ENCODE measurements around the gene EN1. TPM values are rescaled to one million over a fixed set of nuclear protein-coding genes. Genes with fewer than 3 reads are reported as not detected.

Gene EN1
- total and polyA plus RNA-seq, 2 of the 13 experiments (the other 11 are each of a cell fraction or from before 2014, with no cell fraction given): not detected

DNA sequence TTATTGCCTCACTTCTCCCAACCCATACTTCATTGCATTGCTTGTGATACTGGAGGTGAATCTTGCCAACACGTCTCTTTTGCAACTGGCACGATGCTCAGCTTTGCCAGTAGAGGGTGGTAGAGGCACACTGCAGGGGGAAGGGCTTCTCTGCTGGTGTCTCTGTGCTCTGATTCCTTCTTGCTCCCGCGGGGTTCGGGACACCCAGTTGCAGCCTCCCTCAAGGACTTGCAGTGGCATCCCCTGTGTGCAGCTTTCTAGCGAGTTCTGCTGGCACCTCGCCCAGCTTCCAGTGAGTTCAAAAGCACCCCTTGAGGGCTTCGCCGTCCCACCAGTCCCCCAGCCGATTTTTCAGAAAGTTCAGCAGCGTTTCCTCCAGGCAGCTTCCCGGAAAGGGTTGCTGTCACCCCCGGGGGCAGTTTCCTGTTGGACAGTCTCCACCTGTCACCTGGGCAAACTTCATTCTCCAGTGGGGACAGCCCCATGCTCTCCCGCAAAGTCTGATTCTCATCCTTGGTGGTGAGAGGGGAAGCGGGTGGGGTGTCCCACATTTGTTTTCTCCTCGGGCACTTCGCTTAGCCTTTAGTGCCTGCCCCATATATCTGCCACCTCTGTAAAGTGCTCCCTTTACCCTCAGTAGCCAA, 35.4 kb upstream of the EN1 start (continued):
- TF ChIP-seq EP300 (IDR thresholded peaks at IDR 0.05; ENCODE audit: low read depth in 2 of 2, low read length in 2 of 2): no peak
- TF ChIP-seq EP300 (CRISPR knock-in tag; IDR thresholded peaks at IDR 0.05; ENCODE audit: borderline replicate concordance): no peak
- no peak for TF ChIP-seq ZNF256 (CRISPR knock-in tag; conservative IDR thresholded peaks at IDR 0.05)
- TF ChIP-seq ZNF598 (CRISPR knock-in tag; IDR thresholded peaks at IDR 0.05; ENCODE audit: borderline replicate concordance): 0 out of 2 replicates have a peak, but pooled peaks have one; percentile 26
- TF ChIP-seq FOSL2 (CRISPR knock-in tag; IDR thresholded peaks at IDR 0.05): no peak
- TF ChIP-seq TGIF2 (CRISPR knock-in tag; IDR thresholded peaks at IDR 0.05): 0 out of 2 replicates have a peak, but pooled peaks have one; percentile 43
- no peak for TF ChIP-seq SP4 (CRISPR knock-in tag; IDR thresholded peaks at IDR 0.05)

DNA sequence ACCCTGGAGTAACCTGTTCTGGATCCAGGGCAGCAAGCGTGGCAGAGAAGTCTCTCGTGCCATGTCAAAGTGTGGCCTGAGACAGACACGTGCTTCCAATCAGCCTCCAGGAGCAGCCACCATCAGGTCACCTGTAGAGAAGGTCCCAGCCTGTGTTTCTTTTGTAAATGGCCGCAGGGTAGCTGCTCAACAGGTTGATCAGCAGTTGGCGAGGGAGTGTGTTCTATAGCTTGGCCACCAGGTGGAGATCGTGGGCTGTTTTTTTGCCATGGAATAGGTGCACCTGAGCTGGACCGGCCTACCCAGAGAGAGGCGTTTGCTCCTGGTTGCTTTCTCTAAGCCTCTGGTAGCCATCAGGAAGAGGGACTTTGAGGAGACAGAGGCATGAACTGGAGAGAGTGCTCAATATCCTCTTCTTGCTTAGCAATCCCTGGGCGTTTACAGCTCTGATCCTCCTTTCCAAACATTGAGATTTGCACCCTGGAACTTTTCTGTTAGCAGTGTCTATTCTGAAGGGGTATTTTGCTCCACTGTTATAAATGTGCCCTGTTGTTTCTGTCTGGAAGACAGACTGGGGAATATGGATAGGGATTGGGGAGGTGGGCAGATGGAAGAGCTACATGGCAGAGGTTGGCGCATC, 34.2 kb upstream of the EN1 start:
- peak; percentile 98 for ATAC-seq
- ChIA-PET POLR2A (no interaction called here), CTCF (ENCODE audit: low intra/inter-chr PET ratio, low total read pairs) (interaction anchor here (1.0 to 2.6 kb wide), 4 partner anchors 245 to 429 kb away, joined by 3 to 14 read pairs (median 6); no protein-coding TSS in a partner anchor)
- Histone ChIP-seq H3K27me3 (ENCODE audit: control insufficient read depth in 1 of 2, insufficient read depth in 2 of 2, low read length in 2 of 2) (no peaks in the 10 kb centered on the region), H3K79me2 (ENCODE audit: insufficient read depth, low read length) (no peaks in the 10 kb centered on the region), H3K9me3 (ENCODE audit: low read length) (no peaks in the 10 kb centered on the region), H2AFZ (ENCODE audit: low read length) (no peak overlapping the region), H3K4me1 (ENCODE audit: insufficient read depth, low read length) (0 out of 2 replicates have a peak, but pooled peaks cover 4% of the 10 kb centered on the region), H3K4me2 (ENCODE audit: low read depth, low read length) (no peak overlapping the region), H4K20me1 (ENCODE audit: insufficient read depth, low read length) (no peaks in the 10 kb centered on the region), H3K9ac (ENCODE audit: insufficient read depth, low read depth, low read length) (no peak overlapping the region), H3K27ac (ENCODE audit: extremely low read length, insufficient read depth, low read length) (no peak overlapping the region), H3K36me3 (replicated peaks in 1 of 2; ENCODE audit: control insufficient read depth in 1 of 2, insufficient read depth in 2 of 2, low read length in 2 of 2) (no peaks in the 10 kb centered on the region), H3K4me3 (replicated peaks in 1 of 3; ENCODE audit: insufficient read depth in 1 of 3, low read depth in 2 of 3, low read length in 3 of 3) (no peak overlapping the region)
- intact Hi-C loops (cut with micrococcal nuclease; ENCODE audit: unreplicated experiment): loop anchor here (1.0 kb wide), 4 partner anchors 127 to 410 kb away; no protein-coding TSS in a partner anchor
- DNase-seq (ENCODE audit: low spot score): peak; percentile 62
- BruUV-seq (replicated peaks): no TSS peak
- 8% methylated on average over 10 of the region's 10 CpGs for WGBS (ENCODE audit: low lambda C conversion rate)
- peak; percentile 82 for FAIRE-seq
- in situ Hi-C loops (cut with HindIII; ENCODE audit: extremely low pct_ligation_motif_present, low pct_unique_long_range_greater_than_20kb): loop anchor here (5.0 to 10.0 kb wide), 2 partner anchors 296 to 433 kb away; no protein-coding TSS in a partner anchor
- TF ChIP-seq MTA1 (CRISPR knock-in tag; IDR thresholded peaks at IDR 0.05; ENCODE audit: borderline replicate concordance) (no peak), NR2F6 (IDR thresholded peaks at IDR 0.05) (no peak), NR2F6 (CRISPR knock-in tag; IDR thresholded peaks at IDR 0.05) (no peak), ZFP41 (CRISPR knock-in tag; IDR thresholded peaks at IDR 0.05; ENCODE audit: borderline replicate concordance) (no peak; the same call in 1 of the 2 replicates), ZFP90 (CRISPR knock-in tag; IDR thresholded peaks at IDR 0.05; ENCODE audit: borderline replicate concordance) (no peak), FOXK1 (CRISPR knock-in tag; IDR thresholded peaks at IDR 0.05; ENCODE audit: borderline replicate concordance, low read depth) (no peak), TCF7 (IDR thresholded peaks at IDR 0.05; ENCODE audit: low read depth) (no peak), SMC3 (IDR thresholded peaks at IDR 0.05; ENCODE audit: low read length) (peak; percentile 74), RFX5 (IDR thresholded peaks at IDR 0.05; ENCODE audit: low read depth, low read length) (no peak), CREBL2 (CRISPR knock-in tag; IDR thresholded peaks at IDR 0.05; ENCODE audit: borderline replicate concordance) (no peak), POGZ (CRISPR knock-in tag; IDR thresholded peaks at IDR 0.05) (no peak), SP4 (CRISPR knock-in tag; IDR thresholded peaks at IDR 0.05) (0 out of 2 replicates have a peak, but pooled peaks have one; percentile 19), BORCS8-MEF2B (CRISPR knock-in tag; IDR thresholded peaks at IDR 0.05) (0 out of 2 replicates have a peak, but pooled peaks have one; percentile 35), IKZF1 (IDR thresholded peaks at IDR 0.05) (no peak)
- TF ChIP-seq, protein P1, sequence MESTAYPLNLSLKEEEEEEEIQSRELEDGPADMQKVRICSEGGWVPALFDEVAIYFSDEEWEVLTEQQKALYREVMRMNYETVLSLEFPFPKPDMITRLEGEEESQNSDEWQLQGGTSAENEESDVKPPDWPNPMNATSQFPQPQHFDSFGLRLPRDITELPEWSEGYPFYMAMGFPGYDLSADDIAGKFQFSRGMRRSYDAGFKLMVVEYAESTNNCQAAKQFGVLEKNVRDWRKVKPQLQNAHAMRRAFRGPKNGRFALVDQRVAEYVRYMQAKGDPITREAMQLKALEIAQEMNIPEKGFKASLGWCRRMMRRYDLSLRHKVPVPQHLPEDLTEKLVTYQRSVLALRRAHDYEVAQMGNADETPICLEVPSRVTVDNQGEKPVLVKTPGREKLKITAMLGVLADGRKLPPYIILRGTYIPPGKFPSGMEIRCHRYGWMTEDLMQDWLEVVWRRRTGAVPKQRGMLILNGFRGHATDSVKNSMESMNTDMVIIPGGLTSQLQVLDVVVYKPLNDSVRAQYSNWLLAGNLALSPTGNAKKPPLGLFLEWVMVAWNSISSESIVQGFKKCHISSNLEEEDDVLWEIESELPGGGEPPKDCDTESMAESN (CRISPR knock-in tag; conservative IDR thresholded peaks at IDR 0.05): 0 out of 2 replicates have a peak, but pooled peaks have one; percentile 29
